GM18526 (cell line): ENCODE measurements around the gene CALCOCO1.
A peak's percentile ranks its signal among the peaks of the same experiment; 100 is the strongest.

ENCODE experiments used
- POLR2A ChIP-seq: IDR thresholded peaks from 3 replicates; pipeline ENCODE4 v1.6.1; 2011; ENCODE audit not compliant: insufficient read length; ENCODE audit errors: extremely low read depth

The CALCOCO1 gene

GRCh38 chr12:53675701-53676607 is 51.3 kb downstream of the CALCOCO1 start, which contains the start of gene ATP5MC2:
Gene ATP5MC2, minus strand, starts transcription at chr12:53676083. Its CDS starts 3,469 bp downstream, at chr12:53672614.
- TF ChIP-seq POLR2A, result peak; percentile 90

- TF ChIP-seq POLR2A, result no peak
Observed at GRCh38 chr12:53674977-53675700, 52.1 kb downstream of the CALCOCO1 start.

GRCh38 chr12:53670971-53671370 is 56.3 kb downstream of the CALCOCO1 start:
- no peak for TF ChIP-seq POLR2A

GRCh38 chr12:53670308-53670707 is 56.9 kb downstream of the CALCOCO1 start:
- no peak for TF ChIP-seq POLR2A

GRCh38 chr12:53667080-53667479 is 60.2 kb downstream of the CALCOCO1 start:
- no peak for TF ChIP-seq POLR2A

GRCh38 chr12:53664936-53665335 is 62.3 kb downstream of the CALCOCO1 start:
- no peak for TF ChIP-seq POLR2A

- no peak for TF ChIP-seq POLR2A
Observed at GRCh38 chr12:53664191-53664590, 63.1 kb downstream of the CALCOCO1 start.

GRCh38 chr12:53660041-53660440 is 67.2 kb downstream of the CALCOCO1 start:
- TF ChIP-seq POLR2A, result no peak

- no peak for TF ChIP-seq POLR2A
Observed at GRCh38 chr12:53659571-53659981, 67.7 kb downstream of the CALCOCO1 start.

- TF ChIP-seq POLR2A, result no peak
Observed at GRCh38 chr12:53659011-53659551, 68.2 kb downstream of the CALCOCO1 start.
